ENCODE measurements around the gene OR2T6.
"Not testable (repeated sequence)": the region's sequence is repeated elsewhere in the genome, so short reads cannot be mapped to it uniquely, and the experiment has no call there.

Gene OR2T6

DNA sequence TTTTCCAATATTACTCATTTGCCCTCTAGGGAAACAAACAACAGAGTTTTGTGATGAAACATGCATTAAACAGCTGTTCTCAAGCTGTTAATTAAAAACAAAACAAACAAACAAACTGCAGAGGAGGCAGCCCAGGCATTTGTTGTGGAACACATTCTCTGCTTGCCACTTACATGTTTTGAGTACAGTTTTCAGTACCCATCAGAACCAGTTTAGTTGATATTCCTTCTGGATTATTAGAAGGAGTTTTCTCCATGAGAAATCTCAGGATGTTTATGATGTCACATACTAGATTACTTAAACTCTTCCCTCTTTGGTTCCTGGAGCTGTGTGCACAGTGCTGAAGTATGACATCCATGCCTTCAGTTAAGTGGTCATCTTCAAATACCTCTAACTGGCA is at the start of gene OR2T6:
Gene OR2T6, plus strand, starts transcription at position 301 of the 400 bp plus-strand sequence. CDS start 11,863 bp downstream, outside the sequence.
- no peak for DNase-seq

DNA sequence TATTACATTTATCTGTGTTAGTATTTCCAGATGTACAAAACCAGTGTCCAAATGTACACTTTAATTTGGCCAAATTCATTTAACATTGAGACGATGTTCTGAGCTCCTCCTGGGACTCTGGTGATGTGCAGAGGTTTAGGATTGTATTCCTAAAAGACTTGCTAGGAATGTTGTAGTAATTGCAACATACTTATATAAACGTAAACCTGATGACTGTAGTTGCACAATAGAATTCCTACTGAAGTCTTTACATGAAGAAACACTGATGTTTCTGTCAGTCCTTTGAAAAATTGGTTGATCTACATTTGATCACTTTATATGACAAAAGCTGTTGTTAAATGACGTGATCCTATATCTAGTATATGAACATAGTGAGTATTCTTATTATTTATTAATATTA is 32.1 kb upstream of the OR2T6 start:
- DNase-seq = no peak

GRCh38 chr1:248348475-248348874 is 27.1 kb upstream of the OR2T6 start, which contains the start of gene OR14C36:
Gene OR14C36 (plus strand): TSS chr1:248348775. CDS start chr1:248348775, 0 bp downstream.
- no peak for DNase-seq

GRCh38 chr1:248359415-248359814 is 16.1 kb upstream of the OR2T6 start:
- DNase-seq = no peak

- DNase-seq = no peak
These were observed 14.3 kb upstream of the OR2T6 start, which contains the start of gene OR2T4 for GRCh38 chr1:248361121-248361715. Gene OR2T4 (plus strand): TSS chr1:248361665. CDS start chr1:248361665, 0 bp downstream.

DNA sequence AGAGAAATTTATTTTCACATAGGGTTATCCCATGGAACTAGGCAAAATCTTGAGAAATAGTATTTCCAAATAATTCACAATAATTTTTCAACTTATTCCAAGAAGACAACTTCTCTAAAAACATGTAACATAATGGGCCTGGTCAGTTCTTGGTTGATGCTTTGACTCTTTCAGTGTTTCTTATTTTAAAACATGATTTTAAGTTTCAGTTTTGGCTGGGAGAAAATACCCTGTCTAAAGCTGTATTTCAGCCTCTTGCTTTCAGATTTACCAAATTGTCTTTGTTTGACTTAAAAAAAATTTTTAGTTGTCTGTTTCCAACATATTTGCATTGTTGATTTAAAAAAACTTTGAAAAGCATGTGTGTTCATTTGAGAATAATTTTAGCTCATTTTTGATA is 8.9 kb upstream of the OR2T6 start:
- no peak for DNase-seq

DNA sequence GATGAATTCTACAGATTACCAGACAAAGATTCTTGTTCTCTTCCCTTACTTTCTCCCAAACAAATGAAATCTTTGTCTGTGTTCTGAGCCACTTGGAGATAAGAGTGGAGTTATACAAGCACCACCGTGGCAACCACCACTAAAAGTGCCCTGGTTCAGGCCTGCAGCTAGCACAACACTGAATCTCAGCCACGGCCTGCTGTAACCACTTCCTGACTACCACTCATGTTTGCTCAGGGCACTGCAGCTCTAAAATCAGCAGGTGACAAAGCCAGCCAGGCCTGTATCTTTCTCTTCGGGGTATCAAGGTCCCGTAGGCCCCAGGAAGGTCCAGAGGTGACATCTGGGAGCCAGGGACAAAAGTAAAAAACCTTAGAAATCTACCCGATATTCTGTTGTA is 3.2 kb upstream of the OR2T6 start:
- DNase-seq = no peak

- DNase-seq = no peak
These were observed 1.8 kb upstream of the OR2T6 start for GRCh38 chr1:248373761-248374160.

- DNase-seq = no peak
These were observed 1.4 kb downstream of the OR2T6 start for GRCh38 chr1:248376916-248377315.

DNA sequence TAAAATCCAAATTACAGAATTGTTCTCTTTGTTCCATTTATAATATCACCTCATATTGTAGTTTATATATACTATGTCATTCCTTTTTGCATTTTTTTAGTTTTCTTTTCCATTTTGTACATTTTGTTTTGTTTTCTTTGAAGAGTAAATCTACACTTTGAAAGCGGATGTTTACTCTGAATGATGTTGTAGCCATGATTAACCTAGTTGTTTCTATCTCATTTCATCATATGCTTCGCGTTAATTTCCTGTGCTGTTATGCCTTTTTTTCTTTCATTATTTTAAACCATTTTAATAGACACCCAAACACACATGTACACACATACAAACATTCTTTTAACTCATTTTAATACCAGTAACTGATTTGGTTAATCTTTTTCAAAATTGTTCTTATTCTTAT is 5.3 kb downstream of the OR2T6 start:
- DNase-seq = no peak

DNA sequence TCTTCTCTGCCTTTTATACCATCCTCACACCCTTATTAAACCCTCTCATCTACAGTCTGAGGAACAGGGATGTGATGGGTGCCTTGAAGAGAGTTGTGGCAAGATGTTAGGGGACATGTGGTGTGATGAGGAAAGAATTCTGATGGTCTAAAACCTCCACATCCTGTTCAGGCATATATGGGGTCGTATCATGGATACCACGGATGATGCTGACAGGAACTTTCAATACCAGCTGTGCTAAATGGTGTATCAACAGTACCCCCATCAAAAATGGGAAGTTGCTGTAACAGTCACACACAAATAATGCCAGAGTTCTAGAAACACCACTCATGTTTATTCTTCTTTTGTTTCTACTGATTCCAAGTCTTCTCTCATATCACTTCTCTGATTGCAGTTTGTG is 12.9 kb downstream of the OR2T6 start:
- DNase-seq = no peak

GRCh38 chr1:248393050-248393449 is 17.5 kb downstream of the OR2T6 start:
- no peak for DNase-seq

DNA sequence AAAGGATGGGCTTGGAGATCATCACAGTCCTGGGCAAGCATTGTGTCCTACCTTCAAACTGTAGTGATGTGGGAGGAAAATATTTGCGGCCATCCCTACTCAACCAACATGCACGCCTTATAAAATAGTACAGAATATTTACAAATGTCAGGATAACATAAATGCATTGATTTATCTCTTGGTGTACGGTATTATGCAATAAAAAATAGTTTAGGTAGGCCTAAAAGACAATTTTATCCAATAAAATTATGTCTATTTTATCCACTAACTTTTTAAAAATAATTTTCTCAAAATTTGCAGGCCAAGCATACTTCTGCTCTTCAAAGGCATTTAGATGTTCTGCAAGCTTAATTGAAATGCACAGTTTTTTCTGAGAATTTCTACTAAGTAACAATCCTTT is 27.2 kb downstream of the OR2T6 start, which contains the start of gene OR2T1:
Gene OR2T1, plus strand, starts transcription at position 301 of the 400 bp plus-strand sequence. CDS start 3,100 bp downstream, outside the sequence.
- no peak for DNase-seq

- DNase-seq = no peak
These were observed 28.5 kb downstream of the OR2T6 start for GRCh38 chr1:248404024-248404423.

- DNase-seq = no peak
These were observed 31.5 kb downstream of the OR2T6 start for GRCh38 chr1:248406721-248407692.

GRCh38 chr1:248416226-248416625 is 40.7 kb downstream of the OR2T6 start:
- no peak for DNase-seq

DNA sequence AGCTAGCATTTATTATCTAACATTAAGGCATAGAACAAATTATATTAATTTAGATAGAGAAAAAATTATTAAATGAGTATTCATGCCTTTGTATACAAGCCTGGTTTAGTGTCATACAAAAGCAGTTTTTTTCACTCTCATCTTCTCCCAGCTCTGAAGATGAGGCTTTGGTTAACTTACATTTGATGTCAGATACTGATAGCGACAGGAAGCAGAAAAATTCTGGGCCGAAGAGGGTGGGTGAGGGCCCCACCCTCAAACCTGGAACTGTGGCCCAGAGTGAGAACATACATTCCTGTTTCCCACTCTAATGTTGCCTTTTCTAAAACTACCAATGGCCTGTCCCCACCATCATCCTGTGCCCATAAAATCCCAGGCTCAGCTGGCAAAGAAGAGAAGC is 42.3 kb downstream of the OR2T6 start:
- DNase-seq = no peak

GRCh38 chr1:248421384-248421783 is 45.8 kb downstream of the OR2T6 start:
- DNase-seq = no peak

DNA sequence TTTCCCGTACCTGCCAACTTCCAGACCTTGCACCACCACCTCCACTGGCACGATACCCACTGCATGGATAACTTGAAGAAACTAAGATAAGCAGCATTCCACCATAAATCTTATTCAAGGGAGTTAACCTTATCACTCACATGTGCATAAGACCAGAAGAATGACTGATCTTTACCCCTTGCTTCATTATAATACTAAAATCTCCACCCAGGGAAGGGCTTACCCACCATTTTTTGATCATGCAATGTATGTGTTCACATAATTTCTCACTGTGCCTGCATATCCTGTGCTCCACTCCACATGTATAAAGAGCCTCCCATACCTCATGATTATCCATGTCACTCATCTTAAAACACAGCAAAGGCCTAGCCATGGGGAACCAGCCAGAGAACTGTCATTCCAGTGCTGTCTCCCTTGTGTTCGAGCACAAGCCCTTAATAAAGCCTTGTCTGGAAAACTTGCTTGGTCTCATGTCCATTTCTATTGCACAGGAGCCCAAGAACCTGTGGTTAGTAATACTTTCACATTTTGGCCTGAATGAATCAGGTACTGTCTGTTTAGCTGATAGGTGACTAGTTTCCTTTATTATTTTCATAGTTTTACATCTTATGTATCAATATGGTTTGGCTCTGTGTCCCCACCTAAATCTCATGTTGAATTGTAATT is 52.1 kb downstream of the OR2T6 start:
- not testable (repeated sequence) for DNase-seq

DNA sequence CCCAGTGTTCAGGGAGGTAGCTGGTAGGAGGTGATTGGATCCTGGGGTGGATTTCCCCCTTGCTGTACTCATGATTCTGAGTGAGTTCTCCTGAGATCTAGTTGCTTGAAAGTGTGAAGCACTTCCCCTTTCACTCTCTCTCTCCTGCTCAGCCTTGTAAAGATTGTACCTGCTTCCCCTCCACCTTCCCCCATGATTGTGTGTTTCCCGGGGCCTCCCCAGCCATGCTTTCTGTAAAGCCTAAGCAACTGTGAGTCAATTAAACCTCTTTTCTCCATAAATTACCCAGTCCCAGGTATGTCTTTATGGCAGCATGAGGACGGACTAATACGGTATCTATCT is 52.6 kb downstream of the OR2T6 start:
- not testable (repeated sequence) for DNase-seq

GRCh38 chr1:248431683-248432082 is 56.1 kb downstream of the OR2T6 start:
- not testable (repeated sequence) for DNase-seq

GRCh38 chr1:248432201-248432600 is 56.7 kb downstream of the OR2T6 start:
- DNase-seq = not testable (repeated sequence)

DNA sequence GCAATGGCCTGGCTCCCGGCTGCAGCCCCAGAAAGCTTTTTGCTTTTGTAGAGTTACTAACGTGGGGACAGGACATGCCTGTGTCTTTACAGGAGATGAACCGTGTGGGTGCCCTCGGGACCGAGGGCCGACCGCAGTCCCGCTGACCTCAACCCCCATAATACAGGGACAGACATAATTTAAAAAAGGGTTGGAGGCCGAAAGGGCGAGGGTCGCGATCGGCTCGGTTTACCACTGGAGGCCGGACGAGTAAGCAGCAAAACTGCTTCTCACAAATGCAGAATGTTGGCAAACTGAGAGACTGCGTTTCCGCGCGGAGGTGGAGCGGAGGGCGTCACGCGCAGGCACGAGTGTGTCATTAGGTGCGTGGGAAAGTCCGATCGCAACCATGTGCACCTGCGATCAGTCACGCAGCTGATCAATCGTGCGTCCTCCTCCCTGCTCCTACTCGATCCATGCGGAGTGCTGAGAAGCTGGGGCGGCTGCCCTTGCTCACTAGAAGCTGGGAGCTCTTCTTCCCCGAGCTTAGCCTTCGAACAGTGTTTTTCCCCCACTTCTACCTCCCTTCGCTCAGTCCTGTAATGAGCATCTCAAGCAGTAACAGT is 58.4 kb downstream of the OR2T6 start:
- not testable (repeated sequence) for DNase-seq
